Measurements from ENCODE around the gene ANKS1B.

ANKS1B gene

DNA sequence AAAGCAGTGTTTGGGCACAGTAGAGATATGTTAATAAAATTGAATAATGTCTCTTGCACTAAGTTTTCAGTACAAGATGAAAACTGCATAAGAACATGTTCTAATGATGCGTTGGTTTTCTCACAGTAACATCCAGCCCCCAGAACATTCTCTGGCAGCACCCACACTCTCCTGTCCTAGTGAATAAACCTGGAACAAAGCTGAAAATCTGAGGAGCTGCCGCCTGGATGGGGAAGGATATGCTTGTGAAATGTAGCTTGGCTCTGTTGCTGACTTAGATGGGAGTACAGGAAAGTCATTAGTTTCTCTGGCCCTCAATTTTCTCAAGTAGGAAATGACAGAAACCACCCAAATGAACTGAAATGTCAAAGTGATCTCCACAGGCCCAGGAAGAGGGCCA is 1015.8 kb downstream of the ANKS1B start:
- TF ChIP-seq, protein P1, sequence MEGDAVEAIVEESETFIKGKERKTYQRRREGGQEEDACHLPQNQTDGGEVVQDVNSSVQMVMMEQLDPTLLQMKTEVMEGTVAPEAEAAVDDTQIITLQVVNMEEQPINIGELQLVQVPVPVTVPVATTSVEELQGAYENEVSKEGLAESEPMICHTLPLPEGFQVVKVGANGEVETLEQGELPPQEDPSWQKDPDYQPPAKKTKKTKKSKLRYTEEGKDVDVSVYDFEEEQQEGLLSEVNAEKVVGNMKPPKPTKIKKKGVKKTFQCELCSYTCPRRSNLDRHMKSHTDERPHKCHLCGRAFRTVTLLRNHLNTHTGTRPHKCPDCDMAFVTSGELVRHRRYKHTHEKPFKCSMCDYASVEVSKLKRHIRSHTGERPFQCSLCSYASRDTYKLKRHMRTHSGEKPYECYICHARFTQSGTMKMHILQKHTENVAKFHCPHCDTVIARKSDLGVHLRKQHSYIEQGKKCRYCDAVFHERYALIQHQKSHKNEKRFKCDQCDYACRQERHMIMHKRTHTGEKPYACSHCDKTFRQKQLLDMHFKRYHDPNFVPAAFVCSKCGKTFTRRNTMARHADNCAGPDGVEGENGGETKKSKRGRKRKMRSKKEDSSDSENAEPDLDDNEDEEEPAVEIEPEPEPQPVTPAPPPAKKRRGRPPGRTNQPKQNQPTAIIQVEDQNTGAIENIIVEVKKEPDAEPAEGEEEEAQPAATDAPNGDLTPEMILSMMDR (IDR thresholded peaks at IDR 0.05): no peak

DNA sequence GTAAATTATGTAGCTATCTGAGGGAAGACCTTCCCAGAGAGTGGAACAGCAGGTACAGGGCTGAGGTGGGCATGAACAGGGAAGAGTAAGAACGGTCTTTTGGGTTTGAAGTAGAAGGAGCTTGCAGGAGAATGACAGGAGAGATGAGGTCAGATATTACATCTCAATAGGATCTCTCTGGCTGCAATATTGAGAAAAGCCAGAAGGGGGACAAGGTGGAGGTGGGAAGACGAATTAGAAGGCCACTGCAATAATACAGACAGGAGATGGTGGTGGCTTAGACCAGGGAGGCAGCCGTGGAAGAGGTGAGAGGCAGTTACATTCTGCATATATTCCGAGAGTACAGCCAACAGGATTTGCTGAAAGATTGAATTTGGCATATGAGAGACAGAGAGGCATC is 1029.5 kb downstream of the ANKS1B start:
- TF ChIP-seq, protein P1 (IDR thresholded peaks at IDR 0.05): peak; percentile 29; the same call in 1 of the 2 replicates

DNA sequence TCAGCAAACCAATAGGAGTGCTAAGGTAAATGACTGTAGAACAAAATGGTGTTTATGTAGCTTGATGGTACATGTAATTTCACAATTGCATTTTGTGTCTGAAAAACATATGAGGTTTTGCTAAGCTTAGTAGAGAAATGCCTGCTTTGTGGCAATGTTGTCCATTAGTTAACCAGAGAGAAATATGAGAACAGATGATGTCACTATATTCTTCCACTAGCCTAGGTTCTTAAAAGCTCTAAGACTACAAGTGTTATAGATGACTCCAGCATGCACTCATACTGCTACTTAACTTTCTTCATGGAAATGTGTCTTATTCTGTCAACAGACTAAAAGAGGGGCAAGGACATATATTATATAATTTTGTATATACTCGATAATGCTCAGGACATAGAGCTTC is 1030.2 kb downstream of the ANKS1B start:
- TF ChIP-seq, protein P1 (IDR thresholded peaks at IDR 0.05): no peak

DNA sequence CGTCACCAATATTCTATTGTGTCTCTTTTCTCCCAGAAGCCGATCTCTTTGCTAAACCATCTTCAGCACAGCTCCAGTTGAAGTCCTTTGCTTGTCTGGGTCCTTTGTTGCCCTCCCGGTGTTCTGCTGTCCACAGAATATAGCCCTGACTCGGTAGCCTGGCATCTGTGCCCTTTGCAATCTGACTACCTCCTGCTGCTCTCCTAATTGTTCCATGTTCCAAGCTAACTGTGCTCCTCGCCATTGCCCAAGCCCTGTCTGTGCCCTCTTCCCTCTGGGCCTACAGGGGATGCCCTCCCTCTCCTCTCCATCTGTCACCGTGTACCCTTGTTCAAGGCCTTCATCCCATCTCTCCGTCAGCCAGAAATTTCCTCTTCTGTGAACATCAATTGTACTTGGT is 1033.3 kb downstream of the ANKS1B start:
- TF ChIP-seq, protein P1 (IDR thresholded peaks at IDR 0.05): no peak

DNA sequence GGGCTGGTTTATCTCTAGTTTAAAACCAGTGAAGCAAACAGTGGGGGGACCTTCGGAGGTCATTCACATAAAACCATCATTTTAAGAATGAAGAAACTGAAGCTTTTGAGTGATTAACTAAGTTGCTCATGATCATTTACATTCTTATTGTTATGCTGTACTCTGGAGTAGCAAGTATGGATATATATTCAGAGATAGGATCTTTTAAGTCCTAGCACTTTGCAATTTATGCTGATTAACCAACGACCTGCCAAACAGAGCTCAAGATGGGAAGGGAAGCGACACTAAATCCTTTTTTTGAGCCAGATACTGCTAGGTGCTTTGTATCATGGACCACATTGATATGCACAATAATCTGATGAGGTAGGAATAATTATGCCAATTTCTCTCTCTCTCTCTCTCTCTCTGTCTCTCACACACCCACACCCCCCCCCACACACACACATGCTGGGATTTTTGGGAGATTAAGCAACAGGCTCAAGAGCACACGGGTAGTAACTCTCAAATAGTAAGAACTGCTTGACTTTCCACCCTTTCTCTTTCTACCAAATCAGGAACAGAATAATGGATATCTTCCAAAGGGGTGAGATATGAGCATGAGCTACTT is 1036.3 kb downstream of the ANKS1B start:
- TF ChIP-seq, protein P1 (IDR thresholded peaks at IDR 0.05): no peak

DNA sequence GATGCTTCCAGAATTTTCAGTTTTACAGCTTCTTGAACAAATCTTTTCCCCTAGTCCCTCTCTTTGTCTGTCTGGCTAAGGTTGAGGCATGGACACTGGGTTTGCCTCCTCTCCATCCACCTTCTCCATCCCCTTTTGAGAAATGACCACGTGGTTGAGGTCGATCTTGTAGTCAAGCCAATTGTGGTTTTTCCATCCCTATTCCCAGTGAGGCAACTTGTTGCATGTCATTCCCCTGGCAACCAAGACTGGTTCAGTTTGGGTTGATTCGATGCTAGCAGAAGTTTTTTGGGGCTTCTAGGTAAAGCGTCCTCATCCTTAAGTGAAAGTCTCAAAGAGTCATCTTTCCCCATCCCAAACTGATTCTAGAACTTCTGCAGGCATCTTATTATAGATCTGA is 1038.9 kb downstream of the ANKS1B start:
- TF ChIP-seq, protein P1 (IDR thresholded peaks at IDR 0.05): no peak

DNA sequence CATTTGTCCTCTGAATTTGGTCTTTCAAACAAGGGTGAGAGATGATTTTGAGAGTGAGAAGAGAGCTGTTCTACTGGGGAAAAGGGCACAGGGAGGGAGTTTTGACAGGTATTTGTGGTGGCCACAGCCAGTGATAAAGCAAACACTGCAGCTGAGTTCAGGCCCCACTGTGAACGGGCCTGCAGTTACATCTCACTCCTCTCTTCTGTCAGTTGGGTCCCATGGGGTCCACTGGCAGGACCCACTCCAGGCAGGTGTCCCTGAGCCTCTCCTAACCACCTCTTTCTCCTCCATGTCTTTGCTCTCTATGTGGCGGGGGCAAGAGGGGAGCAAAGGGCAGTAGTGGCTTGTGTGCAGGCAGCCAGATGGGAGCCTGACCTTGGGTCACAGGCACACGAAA is 1044.8 kb downstream of the ANKS1B start:
- TF ChIP-seq, protein P1 (IDR thresholded peaks at IDR 0.05): no peak

DNA sequence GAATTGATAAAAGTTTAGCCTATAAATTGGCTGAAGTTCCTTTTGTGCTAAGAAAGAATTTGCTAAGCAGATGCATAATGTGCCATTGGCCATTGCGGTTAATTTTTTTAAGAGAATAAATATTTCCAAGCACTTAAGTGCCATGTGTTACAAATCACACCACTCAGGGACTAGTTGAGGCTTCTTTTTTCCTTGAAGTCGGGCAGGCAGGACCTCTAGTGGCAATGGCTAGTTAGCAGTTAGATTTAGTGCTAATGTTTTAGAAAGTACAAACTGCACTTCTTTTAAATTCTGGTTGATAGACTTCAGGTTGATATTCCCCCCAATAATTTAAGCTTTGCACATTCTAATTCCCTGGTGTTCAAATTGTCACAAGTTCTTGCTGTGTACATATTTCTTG is 1045.4 kb downstream of the ANKS1B start:
- TF ChIP-seq, protein P1 (IDR thresholded peaks at IDR 0.05): peak; percentile 52
